Measurements from ENCODE around the gene CXCR6.

CXCR6 gene

GRCh38 chr3:45904931-45905330 is 38.3 kb upstream of the CXCR6 start:
- Histone ChIP-seq H3K4me2 (ENCODE audit: low read length) (peak overlapping the region; percentile 46), H3K9me3 (ENCODE audit: insufficient read depth, low read length) (no peaks in the 10 kb centered on the region), H3K4me3 (ENCODE audit: low read length) (peak overlapping the region; percentile 11; the same call in 1 of the 2 replicates), H3K9ac (ENCODE audit: low read length) (no peak overlapping the region), H3K27ac (ENCODE audit: low read length) (no peak overlapping the region), H3K36me3 (replicated peaks; ENCODE audit: low read depth, low read length) (no peaks in the 10 kb centered on the region), H3K4me1 (ENCODE audit: low read length) (peaks cover 23% of the 10 kb centered on the region), H3K27me3 (ENCODE audit: low read depth, low read length) (peaks cover 56% of the 10 kb centered on the region), H4K20me1 (ENCODE audit: insufficient read depth, low read length) (peaks cover 5% of the 10 kb centered on the region; the same call in 1 of the 2 replicates), H3K79me2 (ENCODE audit: low read length) (no peaks in the 10 kb centered on the region), H2AFZ (ENCODE audit: low read depth, low read length) (no peak overlapping the region)
- no peak for TF ChIP-seq EZH2phosphoT487 (IDR thresholded peaks at IDR 0.05; ENCODE audit: low read depth)

- Histone ChIP-seq H3K36me3 (replicated peaks; ENCODE audit: low read depth, low read length) (no peaks in the 10 kb centered on the region), H3K27me3 (ENCODE audit: low read depth, low read length) (peaks cover 56% of the 10 kb centered on the region), H2AFZ (ENCODE audit: low read depth, low read length) (no peak overlapping the region), H3K4me2 (ENCODE audit: low read length) (no peak overlapping the region), H3K9ac (ENCODE audit: low read length) (no peak overlapping the region), H3K4me3 (ENCODE audit: low read length) (no peak overlapping the region), H4K20me1 (ENCODE audit: insufficient read depth, low read length) (peaks cover 5% of the 10 kb centered on the region; the same call in 1 of the 2 replicates), H3K79me2 (ENCODE audit: low read length) (no peaks in the 10 kb centered on the region), H3K27ac (ENCODE audit: low read length) (no peak overlapping the region), H3K9me3 (ENCODE audit: insufficient read depth, low read length) (no peaks in the 10 kb centered on the region), H3K4me1 (ENCODE audit: low read length) (peaks cover 23% of the 10 kb centered on the region)
- TF ChIP-seq CTCF (IDR thresholded peaks at IDR 0.05; ENCODE audit: low read depth, low read length) (no peak), EZH2phosphoT487 (IDR thresholded peaks at IDR 0.05; ENCODE audit: low read depth) (no peak)
Measured at GRCh38 chr3:45905755-45906154, 37.5 kb upstream of the CXCR6 start.

DNA sequence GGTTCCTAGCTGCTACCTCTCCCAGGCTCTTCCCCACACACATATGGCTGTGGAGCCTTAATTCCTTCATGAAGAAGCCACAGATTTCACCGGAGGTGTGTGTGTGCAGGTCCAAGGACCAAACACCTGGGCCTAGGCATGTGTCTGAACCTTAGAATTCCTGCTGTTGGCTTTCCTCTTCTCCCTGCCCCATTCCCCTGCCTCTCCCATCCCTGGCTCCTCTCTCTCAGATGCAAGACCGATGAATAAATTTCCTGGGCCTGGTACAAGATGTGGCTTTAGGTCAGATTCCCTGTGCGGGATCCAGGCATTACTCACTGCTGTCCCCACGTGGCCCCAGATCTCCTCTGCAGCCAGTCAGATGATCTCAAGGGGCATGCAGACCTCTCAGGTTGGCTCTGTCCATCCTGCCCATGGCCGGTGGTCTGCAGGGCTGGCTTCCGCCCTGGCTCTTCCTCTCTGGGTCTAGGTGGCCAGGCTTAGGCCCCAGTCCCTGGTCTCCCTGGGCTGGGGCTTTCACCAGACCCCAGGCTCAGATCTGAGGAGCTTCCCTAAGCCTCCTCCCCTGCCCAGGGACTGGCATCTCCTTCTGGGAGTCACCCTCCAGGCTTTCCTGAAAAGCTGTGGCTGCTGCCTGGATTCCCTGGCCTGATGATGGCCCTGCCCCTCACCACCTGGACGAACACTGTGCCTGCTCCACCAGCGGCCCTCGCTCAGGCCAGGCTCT is 36.4 kb upstream of the CXCR6 start:
- Histone ChIP-seq H3K4me3 (ENCODE audit: low read length) (no peak overlapping the region), H3K79me2 (ENCODE audit: low read length) (no peaks in the 10 kb centered on the region), H2AFZ (ENCODE audit: low read depth, low read length) (no peak overlapping the region), H3K9me3 (ENCODE audit: insufficient read depth, low read length) (no peaks in the 10 kb centered on the region), H4K20me1 (ENCODE audit: insufficient read depth, low read length) (peaks cover 5% of the 10 kb centered on the region; the same call in 1 of the 2 replicates), H3K36me3 (replicated peaks; ENCODE audit: low read depth, low read length) (no peaks in the 10 kb centered on the region), H3K27me3 (ENCODE audit: low read depth, low read length) (peaks cover 54% of the 10 kb centered on the region), H3K9ac (ENCODE audit: low read length) (no peak overlapping the region), H3K4me2 (ENCODE audit: low read length) (no peak overlapping the region), H3K27ac (ENCODE audit: low read length) (no peak overlapping the region), H3K4me1 (ENCODE audit: low read length) (peaks cover 23% of the 10 kb centered on the region)
- peak; percentile 68 for TF ChIP-seq CTCF (IDR thresholded peaks at IDR 0.05; ENCODE audit: low read depth, low read length)
- no peak for TF ChIP-seq EZH2phosphoT487 (IDR thresholded peaks at IDR 0.05; ENCODE audit: low read depth)

DNA sequence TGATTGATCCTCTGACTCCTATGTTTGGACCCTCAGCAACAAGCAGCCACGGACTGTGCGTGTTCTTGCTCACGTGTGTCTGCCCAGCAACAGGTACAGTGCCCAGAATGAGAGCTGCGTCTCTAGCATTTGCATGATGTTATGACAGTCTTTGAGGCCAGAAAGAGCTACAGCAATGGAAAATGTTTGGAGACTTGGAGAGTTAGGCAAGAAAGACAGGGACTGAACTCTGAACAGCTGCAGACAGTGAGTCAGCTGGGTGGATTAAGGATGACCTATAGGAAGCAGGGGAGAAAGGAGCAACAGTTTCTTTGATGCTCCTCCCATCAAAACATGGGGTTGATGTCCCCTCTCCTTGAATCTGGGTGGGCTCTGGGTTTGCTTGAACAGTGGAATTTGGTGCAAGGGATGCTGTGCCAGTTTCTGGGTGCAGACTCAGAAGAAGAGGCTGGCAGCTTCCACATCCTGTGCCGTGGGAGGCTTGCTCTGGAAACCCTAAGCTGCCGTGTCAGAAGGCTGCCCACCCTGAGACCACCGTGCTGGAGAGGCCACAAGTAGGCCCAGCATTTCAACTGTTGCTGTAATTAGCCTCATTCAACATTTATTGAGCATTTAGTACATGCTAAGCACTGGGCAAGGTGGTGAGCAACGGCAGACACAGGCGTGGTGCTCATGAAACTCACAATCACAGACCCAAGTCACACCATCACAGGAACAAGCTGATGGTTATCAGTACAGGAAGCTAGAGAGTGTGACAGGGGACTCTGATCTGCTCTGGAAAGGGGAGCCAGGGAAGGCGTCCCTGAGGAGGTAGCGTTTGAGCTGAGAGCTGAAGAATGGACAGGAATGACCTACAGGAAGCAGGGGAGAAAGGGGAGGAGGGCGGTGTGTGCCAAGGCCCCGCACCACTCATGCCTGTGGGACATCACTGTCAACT is 35.2 kb upstream of the CXCR6 start:
- H3K27ac ChIP-seq (ENCODE audit: low read length), result no peak overlapping the region
- H3K4me3 ChIP-seq (ENCODE audit: low read length), result no peak overlapping the region
- no peak for TF ChIP-seq EZH2phosphoT487 (IDR thresholded peaks at IDR 0.05; ENCODE audit: low read depth)
- TF ChIP-seq CTCF (IDR thresholded peaks at IDR 0.05; ENCODE audit: low read depth, low read length), result no peak
- H3K4me2 ChIP-seq (ENCODE audit: low read length), result no peak overlapping the region
- no peaks in the 10 kb centered on the region for H3K9me3 ChIP-seq (ENCODE audit: insufficient read depth, low read length)
- H3K4me1 ChIP-seq (ENCODE audit: low read length), result peaks cover 23% of the 10 kb centered on the region
- peaks cover 58% of the 10 kb centered on the region for H3K27me3 ChIP-seq (ENCODE audit: low read depth, low read length)
- no peak overlapping the region for H3K9ac ChIP-seq (ENCODE audit: low read length)
- H4K20me1 ChIP-seq (ENCODE audit: insufficient read depth, low read length), result peaks cover 5% of the 10 kb centered on the region; the same call in 1 of the 2 replicates
- no peak overlapping the region for H2AFZ ChIP-seq (ENCODE audit: low read depth, low read length)
- H3K36me3 ChIP-seq (replicated peaks; ENCODE audit: low read depth, low read length), result no peaks in the 10 kb centered on the region
- no peaks in the 10 kb centered on the region for H3K79me2 ChIP-seq (ENCODE audit: low read length)

All from OCI-LY3 (cell line).